HepG2 (cell line): ENCODE results near the gene PTPRD. TPM values are rescaled to one million over a fixed set of nuclear protein-coding genes. Genes with fewer than 3 reads are reported as not detected.

ENCODE experiments used
- IRX3 ChIP-seq: sonication (generic); formaldehyde crosslinking; IDR thresholded peaks from 2 replicates; pipeline ENCODE4 v1.8.1; 2023; ENCODE audit warnings: mild to moderate bottlenecking, low read depth, missing genetic modification reagents, borderline replicate concordance
- ZNF3 ChIP-seq: IDR thresholded peaks from 2 replicates; pipeline ENCODE4 v1.7.0; 2017; ENCODE audit warnings: inconsistent platforms
- ZNF562 ChIP-seq: sonication (generic); formaldehyde crosslinking; IDR thresholded peaks from 2 replicates; pipeline ENCODE4 v1.8.0; 2022; ENCODE audit warnings: missing genetic modification reagents, borderline replicate concordance
- polyA plus RNA-seq, 8 experiments: library from polyadenylated mRNA; depleted of rRNA in 3 of 8; stranded (reverse) in 7 of 8; unstranded in 1 of 8; fragments of >200 nt; fragmentation: Illumina TruSeq in 4 of 8; extraction: Trizol in 4 of 8; gene quantifications; 2 replicates each; pipeline versions ENCODE4 v1.2.1 to v1.2.3, GENCODE V29; 2011 to 2016; ENCODE audit warnings: low read depth in 4 of 8, missing spikeins in 1 of 8, mixed read lengths in 1 of 8; ENCODE audit not compliant: insufficient read depth in 1 of 8
- total RNA-seq, 5 experiments: library from RNA; depleted of rRNA; stranded (reverse); fragments of >200 nt; fragmentation: Illumina TruSeq; extraction: Trizol; gene quantifications; 2 replicates each; pipeline ENCODE4 v1.2.3, GENCODE V29; 2016; ENCODE audit warnings: low read depth in 1 of 5
- TF ChIP-seq, protein P1 (sequence below): sonication (generic); formaldehyde crosslinking; IDR thresholded peaks from 2 replicates; pipeline ENCODE4 v1.4.0; 2020; ENCODE audit warnings: missing genetic modification reagents, mild to moderate bottlenecking, borderline replicate concordance
- TF ChIP-seq, protein P2 (sequence below): sonication (generic); formaldehyde crosslinking; IDR thresholded peaks from 2 replicates; pipeline ENCODE4 v1.5.1; 2020; ENCODE audit warnings: mild to moderate bottlenecking, missing genetic modification reagents, borderline replicate concordance

The PTPRD gene
- total and polyA plus RNA-seq, 2 of the 13 experiments (the other 11 are each of a cell fraction or from before 2014, with no cell fraction given), result 0.05 TPM; not detected in 1

DNA sequence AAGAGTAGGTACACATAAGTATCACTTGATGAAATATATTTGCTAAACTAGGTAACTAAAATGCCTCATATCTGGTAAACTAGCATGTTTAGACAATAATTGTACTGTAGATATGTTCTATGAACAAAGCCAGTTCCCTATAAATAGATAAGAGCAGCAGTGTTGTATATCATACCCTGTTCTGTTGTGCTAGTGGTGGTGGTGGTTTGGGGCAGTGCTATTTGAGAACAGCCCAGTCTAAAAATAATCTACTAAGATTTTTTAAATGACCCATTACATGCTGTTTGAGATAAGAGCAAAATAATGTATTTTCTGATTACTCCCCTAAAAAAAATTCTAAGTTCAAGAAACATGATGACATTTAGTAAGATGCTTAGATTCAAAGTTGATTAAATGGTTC, 1984.0 kb downstream of the PTPRD start (continued):
- TF ChIP-seq, protein P1, sequence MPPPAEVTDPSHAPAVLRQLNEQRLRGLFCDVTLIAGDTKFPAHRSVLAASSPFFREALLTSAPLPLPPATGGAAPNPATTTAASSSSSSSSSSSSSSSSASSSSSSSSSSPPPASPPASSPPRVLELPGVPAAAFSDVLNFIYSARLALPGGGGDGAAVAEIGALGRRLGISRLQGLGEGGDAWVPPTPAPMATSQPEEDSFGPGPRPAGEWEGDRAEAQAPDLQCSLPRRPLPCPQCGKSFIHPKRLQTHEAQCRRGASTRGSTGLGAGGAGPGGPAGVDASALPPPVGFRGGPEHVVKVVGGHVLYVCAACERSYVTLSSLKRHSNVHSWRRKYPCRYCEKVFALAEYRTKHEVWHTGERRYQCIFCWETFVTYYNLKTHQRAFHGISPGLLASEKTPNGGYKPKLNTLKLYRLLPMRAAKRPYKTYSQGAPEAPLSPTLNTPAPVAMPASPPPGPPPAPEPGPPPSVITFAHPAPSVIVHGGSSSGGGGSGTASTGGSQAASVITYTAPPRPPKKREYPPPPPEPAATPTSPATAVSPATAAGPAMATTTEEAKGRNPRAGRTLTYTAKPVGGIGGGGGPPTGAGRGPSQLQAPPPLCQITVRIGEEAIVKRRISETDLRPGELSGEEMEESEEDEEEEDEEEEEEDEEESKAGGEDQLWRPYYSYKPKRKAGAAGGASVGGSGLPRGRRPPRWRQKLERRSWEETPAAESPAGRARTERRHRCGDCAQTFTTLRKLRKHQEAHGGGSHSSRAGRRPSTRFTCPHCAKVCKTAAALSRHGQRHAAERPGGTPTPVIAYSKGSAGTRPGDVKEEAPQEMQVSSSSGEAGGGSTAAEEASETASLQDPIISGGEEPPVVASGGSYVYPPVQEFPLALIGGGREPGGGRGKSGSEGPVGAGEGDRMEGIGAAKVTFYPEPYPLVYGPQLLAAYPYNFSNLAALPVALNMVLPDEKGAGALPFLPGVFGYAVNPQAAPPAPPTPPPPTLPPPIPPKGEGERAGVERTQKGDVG (CRISPR knock-in tag), result no peak
- TF ChIP-seq IRX3, result no peak
- TF ChIP-seq, protein P2, sequence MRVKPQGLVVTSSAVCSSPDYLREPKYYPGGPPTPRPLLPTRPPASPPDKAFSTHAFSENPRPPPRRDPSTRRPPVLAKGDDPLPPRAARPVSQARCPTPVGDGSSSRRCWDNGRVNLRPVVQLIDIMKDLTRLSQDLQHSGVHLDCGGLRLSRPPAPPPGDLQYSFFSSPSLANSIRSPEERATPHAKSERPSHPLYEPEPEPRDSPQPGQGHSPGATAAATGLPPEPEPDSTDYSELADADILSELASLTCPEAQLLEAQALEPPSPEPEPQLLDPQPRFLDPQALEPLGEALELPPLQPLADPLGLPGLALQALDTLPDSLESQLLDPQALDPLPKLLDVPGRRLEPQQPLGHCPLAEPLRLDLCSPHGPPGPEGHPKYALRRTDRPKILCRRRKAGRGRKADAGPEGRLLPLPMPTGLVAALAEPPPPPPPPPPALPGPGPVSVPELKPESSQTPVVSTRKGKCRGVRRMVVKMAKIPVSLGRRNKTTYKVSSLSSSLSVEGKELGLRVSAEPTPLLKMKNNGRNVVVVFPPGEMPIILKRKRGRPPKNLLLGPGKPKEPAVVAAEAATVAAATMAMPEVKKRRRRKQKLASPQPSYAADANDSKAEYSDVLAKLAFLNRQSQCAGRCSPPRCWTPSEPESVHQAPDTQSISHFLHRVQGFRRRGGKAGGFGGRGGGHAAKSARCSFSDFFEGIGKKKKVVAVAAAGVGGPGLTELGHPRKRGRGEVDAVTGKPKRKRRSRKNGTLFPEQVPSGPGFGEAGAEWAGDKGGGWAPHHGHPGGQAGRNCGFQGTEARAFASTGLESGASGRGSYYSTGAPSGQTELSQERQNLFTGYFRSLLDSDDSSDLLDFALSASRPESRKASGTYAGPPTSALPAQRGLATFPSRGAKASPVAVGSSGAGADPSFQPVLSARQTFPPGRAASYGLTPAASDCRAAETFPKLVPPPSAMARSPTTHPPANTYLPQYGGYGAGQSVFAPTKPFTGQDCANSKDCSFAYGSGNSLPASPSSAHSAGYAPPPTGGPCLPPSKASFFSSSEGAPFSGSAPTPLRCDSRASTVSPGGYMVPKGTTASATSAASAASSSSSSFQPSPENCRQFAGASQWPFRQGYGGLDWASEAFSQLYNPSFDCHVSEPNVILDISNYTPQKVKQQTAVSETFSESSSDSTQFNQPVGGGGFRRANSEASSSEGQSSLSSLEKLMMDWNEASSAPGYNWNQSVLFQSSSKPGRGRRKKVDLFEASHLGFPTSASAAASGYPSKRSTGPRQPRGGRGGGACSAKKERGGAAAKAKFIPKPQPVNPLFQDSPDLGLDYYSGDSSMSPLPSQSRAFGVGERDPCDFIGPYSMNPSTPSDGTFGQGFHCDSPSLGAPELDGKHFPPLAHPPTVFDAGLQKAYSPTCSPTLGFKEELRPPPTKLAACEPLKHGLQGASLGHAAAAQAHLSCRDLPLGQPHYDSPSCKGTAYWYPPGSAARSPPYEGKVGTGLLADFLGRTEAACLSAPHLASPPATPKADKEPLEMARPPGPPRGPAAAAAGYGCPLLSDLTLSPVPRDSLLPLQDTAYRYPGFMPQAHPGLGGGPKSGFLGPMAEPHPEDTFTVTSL (CRISPR knock-in tag), result no peak
- TF ChIP-seq ZNF3 (CRISPR knock-in tag), result no peak
- TF ChIP-seq ZNF562 (CRISPR knock-in tag), result no peak
